Activated CD4-positive, alpha-beta T cell treated with anti-CD3 and anti-CD28 coated beads for 1 hour (primary cell): ENCODE data around the gene TMEM19.

ENCODE experiments used
- DNase-seq: peaks from one replicate; pipeline ENCODE4 v3.0.0-alpha.2; 2020

Gene TMEM19

DNA sequence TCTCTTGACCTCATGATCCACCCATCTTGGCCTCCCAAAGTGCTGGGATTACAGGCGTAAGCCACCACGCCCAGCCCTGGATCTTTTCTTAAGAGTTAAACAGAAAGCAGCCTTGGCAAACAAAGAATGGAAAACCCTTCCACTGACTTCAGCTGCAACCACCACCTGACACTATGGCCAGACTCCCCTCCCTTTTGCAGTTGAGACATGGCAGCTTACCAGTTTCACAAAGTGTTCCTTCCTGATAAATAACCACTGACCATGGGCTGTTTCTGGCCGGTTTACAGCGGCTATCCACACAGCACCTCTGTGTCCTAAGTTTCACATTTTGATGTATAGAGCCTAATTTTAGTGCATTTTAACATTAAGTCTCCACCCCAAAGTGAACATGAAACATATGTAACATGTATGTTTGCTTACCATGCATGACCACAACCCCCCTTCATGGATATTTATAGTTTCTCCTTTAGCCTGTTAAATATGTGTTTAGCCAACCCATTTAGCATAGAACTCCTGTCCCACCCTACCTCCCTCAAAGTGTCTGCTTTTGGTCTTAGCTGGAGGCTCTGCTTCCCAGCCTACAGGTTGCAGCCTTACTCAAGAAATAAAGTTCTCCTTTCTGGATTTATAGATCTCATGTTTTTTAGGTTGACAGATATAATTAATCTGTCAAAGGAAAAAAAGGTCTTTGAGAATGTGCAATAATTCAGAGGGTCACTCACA, 36.1 kb downstream of the TMEM19 start:
- no peak for DNase-seq

DNA sequence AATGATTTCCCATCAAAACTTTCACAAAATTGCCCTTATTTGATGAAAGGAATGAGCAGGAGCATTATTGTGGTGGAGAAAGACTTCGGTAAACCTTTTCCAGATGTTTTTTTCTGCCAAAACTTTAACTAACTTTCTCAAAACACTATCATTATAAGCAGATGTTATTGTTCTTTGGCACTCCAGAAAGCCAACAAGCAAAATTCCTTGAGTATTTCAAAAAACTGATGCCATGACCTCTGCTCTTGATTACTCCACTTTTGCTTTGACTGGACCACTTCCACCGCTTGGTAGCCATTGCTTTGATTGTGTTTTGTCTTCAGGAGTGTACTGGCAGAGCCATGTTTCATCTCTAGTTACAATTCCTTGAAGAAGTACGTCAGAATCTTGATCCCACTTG, 39.1 kb downstream of the TMEM19 start:
- DNase-seq: no peak

DNA sequence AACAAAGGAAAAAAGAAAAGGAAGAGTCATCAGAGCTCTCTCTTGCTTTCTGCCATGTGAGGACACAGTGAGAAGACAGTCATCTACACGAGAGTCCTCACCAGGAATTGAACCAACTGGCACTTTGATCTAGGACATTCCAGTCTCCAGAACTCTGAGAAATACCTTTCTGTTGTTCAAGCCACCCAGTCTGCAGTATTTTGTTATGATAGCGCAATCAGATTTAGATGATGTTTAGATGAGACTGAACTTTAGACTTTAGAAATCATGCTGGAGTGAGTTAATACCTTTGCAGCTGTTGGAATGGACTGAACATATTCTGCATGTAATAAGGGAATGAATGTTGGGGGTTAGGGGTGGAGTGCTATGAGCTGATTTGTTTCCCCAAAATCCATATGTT, 40.7 kb downstream of the TMEM19 start:
- DNase-seq: no peak

DNA sequence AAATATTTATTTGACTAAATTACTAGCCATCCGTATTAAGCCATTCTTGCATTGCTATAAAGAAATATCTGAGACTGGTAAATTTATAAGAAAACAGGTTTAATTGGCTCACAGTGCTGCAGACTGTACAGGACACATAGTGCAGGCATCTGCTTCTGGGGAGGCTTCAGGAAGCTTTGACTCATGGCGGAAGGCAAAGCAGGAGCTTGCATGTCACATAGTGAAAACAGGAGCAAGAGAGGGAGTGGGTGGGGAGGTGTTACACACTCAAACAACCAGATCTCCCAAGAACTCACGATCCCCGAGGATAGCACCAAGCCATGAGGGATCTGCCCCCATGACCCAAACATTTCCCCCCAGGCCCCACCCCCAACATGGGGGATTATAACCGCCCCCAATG, 42.1 kb downstream of the TMEM19 start:
- DNase-seq: no peak

GRCh38 chr12:71730936-71731335, 45.1 kb downstream of the TMEM19 start:
- no peak for DNase-seq

DNA sequence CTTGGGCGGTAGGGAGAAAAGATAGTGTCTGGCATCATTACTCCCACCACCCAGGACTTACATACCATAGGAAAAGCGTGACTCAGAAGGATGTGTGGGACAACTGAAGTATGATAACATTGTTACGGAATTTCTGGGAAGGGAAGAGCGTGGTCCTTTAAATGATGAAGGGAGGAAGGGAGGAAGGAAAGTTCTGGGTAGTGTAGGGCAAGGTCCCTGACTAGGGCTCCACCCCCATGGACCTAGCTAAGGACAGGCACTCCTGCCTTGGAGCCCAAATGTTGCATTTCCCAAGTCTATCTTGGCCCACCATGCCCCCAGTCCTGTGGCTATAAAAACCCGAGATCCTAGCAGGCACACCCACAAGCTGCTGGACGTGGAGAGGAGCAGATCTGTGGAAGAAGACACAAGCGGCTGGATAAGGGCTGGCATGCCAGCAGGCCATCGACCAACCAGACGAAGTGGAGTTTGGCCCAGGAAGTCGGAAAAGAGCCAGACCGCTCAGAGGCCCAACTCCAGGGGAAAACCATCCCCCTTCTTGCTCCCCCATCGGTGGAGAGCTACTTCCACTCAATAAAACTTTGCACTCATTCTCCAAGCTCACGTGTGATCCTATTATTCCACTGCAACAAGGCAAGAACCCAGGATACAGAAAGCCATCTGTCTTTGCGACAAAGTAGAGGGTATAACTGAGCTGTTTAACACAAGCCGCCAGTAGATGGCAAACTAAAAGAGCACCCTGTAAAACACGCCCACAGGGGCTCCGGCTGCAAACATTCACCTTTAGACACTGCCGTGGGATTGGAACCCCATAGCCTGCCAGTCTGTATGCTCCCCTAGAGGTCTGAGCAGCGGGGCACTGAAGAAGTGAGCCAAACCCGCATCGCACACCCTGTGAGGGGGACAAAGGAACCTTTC, 45.8 kb downstream of the TMEM19 start:
- DNase-seq: no peak

DNA sequence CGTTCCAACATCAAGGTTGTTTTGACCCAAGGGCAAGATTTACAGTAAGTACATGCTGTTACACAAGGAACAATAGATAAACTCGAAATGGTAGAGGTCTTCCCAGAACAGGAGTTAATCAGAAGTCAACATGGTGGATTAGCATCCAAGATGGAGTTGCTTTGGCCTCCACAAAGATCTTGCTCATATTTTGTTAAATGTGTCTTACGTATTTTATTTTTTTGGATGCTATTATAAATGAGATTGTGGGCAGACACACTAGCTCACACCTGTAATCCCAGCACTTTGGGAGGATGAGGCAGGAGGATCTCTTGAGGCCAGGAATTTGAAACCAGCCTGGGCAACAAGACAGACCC, 46.5 kb downstream of the TMEM19 start:
- DNase-seq: no peak

DNA sequence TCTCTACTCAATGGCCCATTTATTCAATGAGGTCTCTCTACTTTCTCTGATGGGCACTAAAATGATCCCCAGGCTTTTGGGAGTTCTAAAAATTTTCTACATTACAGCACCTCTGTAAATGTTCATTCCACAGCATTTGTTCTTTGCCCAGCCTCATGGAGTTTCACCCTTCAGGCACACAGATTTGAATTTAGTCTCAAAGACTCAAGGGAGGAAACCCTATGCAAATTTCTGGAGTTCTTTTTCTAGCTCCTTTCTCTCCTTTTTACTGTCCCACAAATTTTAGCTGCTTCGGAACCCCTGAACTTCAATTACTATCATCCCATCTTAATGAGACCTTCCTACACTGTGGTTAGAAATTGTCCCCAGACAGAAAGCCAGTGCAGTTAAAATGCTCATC, 51.3 kb downstream of the TMEM19 start:
- no peak for DNase-seq

DNA sequence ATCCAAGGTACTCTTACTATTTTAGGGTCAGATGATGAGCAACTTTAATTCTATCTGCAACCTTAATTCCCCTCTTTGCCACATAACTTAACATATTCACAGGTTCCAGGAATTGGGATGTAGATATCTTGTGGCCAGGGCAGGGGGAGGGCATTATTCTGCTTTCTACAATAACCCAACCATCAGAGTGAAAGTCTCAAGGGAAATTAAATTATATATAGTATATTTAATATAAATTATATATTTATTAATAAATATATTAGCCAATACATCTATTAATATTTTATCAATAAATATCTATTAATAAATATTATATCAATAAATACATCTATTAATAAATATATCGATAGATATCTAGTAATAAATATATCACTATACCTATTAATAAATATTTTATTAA, 57.1 kb downstream of the TMEM19 start:
- DNase-seq: no peak

GRCh38 chr12:71744522-71745300, 58.8 kb downstream of the TMEM19 start:
- DNase-seq: no peak

DNA sequence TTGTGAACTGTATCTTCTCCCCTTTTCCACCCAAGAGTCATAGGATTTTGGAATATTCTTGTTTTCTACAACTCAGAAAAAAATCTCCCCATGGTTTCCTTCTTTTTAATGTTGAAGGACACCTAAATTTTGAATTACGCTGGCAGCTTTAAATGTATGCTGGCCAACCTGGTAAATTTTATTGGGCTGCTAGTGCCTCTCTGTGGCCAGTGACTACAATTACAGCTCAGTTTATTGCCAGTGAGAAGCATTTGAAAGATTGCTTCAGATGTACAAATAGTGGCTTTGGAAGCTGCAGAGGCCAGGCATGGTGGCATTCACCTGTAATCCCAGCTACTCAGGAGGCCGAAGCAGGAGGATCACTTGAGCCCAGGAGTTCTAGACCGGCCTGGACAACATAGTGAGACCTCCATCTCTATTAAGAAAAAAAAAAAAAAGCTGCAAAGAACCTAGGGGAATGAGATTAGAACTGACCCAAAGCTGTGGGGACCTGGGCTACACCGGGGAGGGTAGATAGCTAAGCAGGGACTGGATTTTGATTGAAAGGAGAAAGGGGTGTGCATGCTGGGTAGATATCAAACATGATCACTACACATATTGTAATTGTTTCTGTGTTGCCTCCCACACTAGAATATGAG, 61.2 kb downstream of the TMEM19 start:
- DNase-seq: peak; percentile 16

GRCh38 chr12:71748081-71748850, 62.4 kb downstream of the TMEM19 start:
- DNase-seq: no peak

- DNase-seq: no peak
Observed at GRCh38 chr12:71749666-71750065, 63.8 kb downstream of the TMEM19 start.

DNA sequence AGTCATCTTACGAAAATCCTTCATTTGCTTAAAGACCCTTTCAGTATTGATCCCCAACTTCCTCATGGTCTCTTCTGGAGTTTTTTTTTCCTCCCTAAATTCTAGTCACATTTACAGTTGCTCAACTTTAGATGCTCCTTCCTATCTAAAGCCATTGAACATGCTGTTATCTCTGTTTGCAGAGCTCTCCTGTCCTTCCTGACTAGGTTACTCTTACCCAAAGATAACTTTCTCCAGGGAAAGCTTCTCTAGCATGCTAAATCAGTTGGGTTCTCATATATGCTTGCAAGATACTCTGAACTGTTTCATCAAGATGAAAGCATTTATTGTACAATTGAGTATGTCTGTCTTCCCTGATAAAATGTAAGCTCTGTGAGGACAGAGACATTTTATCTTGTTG, 67.0 kb downstream of the TMEM19 start:
- no peak for DNase-seq
